ENCODE measurements around the gene RPP40.
"Not testable (repeated sequence)": the region's sequence is repeated elsewhere in the genome, so short reads cannot be mapped to it uniquely, and the experiment has no call there.

RPP40 gene

DNA sequence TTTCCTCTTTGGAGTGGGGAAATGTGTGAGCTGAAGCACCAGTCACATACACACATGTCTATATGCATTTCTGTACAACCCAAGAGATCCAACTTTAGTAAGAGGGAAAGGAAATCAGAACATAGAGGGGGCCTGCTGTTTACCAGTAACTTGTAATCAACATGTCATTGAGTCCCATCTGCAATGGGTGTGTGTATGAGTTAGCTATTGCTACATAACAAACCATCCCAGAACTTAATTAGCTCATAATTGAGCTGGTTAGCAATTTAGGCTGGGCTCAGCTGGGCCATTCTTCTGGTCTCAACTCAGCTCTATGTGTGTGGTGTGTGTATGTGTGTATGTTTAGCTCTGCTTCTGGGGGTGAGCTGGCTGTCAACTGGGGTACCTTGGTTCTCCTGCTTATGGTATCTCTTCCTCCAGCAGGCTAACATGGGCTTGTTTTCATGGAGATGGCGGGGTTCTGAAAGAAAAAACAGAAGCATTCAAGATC, 10.3 kb upstream of the RPP40 start:
- DNase-seq, result no peak

GRCh38 chr6:5012519-5012918, 8.7 kb upstream of the RPP40 start:
- DNase-seq, result peak; percentile 25

DNA sequence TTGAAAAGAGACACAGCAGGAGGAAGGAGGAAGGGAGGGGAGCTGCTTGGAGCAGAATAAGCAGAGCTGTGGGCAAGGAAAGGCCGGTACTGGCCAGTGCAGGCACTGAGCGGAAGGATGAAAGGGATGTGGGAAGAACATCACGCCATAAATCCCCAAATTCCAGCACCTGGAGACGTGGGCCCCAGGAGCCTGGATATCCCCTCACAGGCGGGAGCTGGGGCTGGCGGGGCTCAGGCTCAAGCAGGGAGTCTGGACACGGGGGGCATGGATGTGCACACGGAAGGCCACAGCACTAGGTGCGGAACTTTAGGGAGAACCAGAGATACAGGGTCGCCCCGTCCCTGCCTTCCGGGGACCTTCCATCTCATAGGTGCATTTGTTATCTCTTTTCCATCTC, 7.5 kb upstream of the RPP40 start:
- DNase-seq, result no peak

DNA sequence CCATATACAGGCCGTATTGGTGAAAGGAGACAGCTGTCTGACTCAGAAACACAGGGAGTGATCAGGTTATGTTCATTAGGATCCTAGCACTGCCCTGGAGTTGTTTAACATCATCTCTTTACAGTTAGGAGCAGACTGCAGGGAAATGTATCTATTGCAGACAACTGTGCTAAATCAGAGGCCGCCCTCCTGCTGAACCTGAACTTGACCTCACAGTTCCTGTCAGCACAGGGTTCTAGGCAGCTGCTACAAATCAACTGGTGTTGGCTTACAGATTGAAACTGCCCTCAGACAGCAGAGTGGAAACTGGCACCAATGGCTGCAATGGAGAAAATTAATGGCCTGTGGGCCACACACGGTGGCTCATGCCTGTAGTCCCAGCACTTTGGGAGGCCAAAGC, 3.7 kb upstream of the RPP40 start:
- DNase-seq, result no peak

DNA sequence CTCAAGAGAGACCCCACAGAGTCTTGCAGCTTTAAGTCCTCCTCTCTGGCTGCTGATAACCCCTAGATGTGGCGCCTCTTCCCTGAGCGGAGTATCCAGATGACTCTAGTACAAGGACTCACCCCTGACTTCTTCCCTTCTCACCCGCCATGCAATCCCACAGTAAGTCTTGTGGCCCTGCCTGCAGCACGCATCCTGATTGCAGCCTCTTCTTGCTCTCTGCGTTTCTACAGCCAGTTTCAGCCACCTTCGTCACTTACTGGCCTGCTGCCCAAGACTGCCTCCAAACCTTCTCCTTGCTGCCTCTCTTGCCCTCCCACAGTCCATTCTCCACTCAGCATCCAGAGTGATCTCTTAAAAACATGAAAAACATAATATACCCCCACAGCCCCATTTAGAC, 2.4 kb upstream of the RPP40 start:
- DNase-seq, result no peak

GRCh38 chr6:5005038-5005433, 1.2 kb upstream of the RPP40 start:
- DNase-seq, result not testable (repeated sequence)

DNA sequence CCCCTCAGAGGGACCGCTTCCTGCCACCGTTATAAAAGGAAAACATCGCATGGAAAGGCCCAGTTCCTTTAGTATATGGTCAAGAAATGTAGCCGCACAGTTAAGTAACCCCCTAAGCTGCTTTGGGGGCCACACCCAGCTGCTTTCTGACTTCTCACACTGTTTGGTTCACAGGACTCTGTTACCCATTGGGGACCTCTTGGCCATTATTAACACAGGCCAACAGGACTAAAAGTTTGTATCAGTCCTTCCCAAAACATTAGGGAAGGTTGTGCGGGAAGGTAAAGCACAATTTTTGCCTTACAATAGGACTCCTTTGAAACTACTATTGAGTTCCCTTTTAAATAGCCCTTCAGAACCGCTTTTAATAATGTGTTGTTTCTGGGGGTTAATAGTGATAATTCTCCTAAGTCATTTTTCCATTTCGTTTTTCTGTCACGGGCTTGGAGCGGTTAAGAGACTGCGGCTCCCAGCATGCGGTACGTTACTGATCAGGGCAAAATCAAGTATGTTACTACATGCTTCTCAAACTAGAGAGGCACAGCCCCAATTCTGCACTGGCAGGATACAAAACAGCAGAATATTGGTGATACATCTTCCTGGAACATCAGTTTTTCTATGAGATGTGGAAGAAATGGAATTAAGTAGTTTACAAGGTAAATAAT, 668 bp upstream of the RPP40 start:
- peak; percentile 44 for DNase-seq

DNA sequence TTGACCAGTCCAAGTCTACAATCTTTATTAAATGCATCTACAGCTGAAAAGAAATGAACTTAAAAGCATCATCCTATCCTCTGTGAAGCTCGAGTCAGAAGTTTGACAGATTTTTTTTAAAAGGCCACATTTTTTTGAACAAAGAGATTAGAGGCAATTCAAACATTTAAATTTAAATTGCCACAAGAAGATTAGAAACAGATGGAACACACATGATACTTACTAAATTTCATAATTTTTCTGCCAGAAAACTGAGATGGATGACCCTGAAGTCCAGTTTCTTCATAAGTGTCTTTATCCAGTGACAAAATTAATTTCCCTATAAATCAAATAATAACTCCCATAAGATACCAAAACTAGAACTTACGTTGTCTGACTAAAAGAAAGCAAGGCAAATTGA, 4.3 kb downstream of the RPP40 start:
- no peak for DNase-seq

- no peak for DNase-seq
These were observed 6.0 kb downstream of the RPP40 start for GRCh38 chr6:4997862-4998261.

DNA sequence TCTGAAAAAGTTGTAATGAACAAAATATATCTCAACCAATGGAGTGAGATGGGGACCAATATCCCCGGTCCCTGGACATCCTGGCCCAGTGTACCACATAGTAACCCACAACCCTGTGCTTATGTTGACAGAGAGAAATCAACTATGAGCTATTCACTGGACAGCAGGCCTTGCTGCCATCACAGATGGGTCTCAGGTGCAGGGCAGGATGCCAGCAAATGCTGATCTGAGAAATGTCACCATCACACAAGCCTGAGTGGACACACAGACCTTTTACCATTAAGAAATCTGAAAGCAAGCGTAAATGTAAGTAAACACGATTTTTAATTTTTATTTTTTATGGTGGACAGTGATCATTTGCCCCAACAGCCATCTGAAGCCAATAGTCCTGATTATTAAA, 9.1 kb downstream of the RPP40 start:
- no peak for DNase-seq

GRCh38 chr6:4987432-4987831, 16.4 kb downstream of the RPP40 start:
- no peak for DNase-seq

GRCh38 chr6:4986999-4987398, 16.8 kb downstream of the RPP40 start:
- DNase-seq, result no peak

DNA sequence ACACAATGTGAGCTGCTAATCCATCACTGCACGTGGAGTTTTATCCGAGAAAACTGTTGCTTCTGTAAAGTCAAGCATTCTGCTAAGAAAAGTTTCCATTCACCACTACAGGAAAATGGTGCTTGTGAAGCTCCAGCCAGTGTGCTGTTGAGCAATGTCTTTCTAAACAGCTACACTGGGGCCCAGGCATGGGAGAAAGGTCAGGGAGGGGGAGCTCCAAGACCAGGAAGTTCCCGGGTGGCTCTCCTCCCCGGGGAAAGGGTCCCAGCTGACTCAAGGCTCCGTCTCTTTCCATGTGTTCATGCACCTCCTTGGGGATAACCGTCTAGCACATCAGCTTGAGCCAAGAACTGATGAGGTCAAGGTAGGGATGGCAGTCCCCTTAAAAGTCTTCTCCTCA, 20.5 kb downstream of the RPP40 start:
- DNase-seq, result no peak

DNA sequence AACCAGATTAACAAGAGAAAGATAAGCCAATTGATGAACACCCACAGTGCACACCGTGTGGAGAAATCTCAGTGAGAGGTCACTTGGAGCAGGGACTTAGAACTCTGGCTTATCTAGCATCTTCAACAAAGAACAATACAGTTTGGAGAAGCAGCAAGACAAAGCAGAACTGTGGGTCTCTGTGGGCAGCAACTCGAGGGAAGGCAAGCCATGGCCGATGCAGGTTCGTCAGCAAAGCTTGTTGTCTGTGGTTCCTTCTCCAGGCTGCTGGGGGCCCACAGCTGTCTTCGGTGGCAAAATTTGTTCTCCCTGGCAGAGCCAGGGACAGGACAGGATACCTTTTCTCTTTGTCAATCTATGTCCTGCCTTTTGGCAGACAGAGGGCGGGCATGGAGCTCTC, 22.1 kb downstream of the RPP40 start:
- DNase-seq, result no peak

DNA sequence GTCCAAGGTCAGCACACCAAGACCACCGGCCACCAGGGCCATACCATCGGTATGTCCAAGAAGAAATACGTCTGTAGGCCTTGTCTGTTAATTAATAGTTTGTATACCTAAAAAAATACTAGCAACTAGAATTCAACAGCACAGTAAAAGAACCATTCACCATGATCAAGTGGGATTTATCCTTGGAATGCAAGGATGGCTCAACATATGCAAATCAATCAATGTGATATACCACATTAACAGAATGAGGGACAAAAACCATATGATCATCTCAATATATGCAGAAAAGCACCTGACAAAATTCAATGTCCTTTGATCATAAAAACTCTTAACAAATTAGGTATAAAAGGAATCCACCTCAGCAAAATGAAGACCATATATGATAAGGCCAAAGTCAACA, 24.4 kb downstream of the RPP40 start:
- no peak for DNase-seq

DNA sequence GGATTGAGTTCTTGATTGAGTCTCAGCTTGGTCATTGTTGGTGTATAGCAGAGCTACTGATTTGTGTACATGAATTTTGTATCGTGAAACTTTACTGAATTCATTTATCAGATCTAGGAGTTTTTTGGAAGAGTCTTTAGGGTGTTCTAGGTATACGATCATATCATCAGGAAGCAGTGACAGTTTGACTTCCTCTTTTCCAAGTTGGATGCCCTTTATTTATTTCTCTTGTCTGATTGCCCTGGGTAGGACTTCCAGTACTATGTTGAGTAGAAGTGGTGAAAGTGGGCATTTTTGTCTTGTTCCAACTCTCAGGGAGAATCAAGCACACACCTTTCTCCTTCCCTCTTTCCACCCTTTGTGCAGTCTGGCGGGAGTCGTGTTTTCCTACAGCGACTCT, 26.4 kb downstream of the RPP40 start:
- peak; percentile 30 for DNase-seq

DNA sequence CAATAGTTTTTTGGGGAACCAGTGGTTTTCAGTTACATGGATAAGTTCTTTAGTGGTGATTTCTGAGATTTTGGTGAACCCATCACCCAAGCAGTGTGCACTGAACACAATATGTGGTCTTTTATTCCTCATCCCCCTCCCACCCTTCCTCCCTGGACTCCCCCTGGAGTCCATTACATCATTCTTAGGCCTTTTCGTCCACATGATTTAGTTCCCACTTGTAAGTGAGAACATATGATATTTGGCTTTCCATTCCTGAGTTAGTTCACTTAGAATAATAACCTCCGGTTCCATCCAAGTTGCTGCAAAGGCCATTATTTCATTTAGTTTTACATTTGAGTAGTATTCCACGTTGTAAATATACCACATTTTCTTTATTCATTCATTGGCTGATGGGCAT, 28.3 kb downstream of the RPP40 start:
- DNase-seq, result no peak

- DNase-seq, result no peak
These were observed 28.9 kb downstream of the RPP40 start for GRCh38 chr6:4974962-4975361.

DNA sequence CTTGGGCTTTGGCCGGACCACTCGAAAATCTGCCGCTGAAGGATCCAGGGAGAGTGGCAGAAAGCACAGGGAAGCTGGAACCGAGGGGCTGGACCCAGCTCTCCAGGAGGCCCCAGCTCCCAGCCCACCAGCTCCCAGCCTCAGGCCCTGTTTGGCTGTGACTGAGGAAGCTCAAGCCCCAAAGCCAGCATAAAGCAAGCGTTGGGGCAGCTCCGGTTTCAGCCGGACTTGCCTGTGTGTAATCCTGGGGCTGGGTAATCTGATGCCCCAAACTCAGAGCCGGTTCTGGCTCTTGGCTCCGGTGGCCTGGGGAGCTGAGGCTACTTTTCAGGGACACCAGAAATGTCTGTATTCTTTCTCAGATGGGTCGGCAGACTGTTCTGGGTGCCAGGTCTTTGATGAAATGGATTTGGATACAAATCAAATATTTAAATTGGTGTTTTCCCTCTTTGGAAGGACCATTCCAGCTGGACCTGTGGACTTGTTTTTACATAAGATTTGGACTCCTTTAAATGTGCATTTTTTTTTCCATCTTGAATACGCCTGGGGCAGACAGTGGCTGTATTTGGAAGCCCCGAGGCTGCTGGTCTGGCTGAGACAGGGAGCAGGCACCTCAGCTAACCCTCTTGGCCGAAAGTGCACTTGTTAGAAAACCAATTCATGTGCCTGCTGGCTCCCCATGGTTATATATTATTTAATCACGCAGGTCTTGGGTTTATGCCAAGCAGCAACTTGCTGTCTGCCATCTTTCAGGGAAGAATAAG, 29.7 kb downstream of the RPP40 start:
- DNase-seq, result no peak

GRCh38 chr6:4973415-4973814, 30.4 kb downstream of the RPP40 start:
- DNase-seq, result no peak

DNA sequence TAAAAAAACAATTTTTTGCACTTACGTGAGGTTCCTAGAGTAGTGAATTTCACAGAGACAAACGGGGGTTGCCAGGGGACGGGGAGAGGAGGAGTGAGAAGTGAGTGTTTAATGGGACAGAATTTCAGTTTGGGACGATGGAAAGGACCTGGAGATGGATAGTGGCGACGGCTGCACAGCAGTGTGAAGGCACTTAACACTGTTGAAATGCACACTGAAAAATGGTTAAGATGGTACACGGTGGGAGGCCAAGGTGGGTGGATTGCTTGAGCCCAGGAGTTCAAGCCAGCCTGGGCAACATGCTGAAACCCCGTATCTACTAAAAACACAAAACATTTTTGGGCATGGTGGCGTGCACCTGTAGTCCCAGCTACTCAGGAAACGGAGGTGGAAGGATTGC, 31.4 kb downstream of the RPP40 start:
- DNase-seq, result no peak

DNA sequence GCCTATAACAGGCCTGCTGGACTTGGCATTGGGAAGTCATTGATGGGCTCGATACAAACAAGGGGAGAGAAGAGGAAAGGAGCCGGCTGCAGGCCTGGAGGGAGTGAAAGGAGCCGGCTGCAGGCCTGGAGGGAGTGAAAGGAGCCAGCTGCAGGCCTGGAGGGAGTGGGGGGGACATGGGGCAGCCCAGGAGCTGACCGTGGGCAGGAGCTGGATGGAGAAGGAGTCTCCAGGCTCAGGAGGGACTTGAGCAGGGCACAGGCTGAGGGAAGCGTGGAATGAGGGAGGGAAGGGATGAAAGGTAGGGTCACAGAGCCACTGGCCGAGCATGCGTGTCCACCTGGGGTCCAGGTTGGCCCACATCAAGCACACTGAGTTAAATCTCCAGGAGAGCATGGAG, 32.0 kb downstream of the RPP40 start:
- DNase-seq, result no peak

- no peak for DNase-seq
These were observed 33.0 kb downstream of the RPP40 start for GRCh38 chr6:4970739-4971395.

GRCh38 chr6:4969609-4970285, 34.1 kb downstream of the RPP40 start:
- no peak for DNase-seq
